Measurements from ENCODE around the gene ANKRD44.

Gene ANKRD44

GRCh38 chr2:197322724-197323720 is 12.4 kb upstream of the ANKRD44 start:
- no peak overlapping the region for H3K4me3 ChIP-seq (ENCODE audit: low read depth, low read length)

DNA sequence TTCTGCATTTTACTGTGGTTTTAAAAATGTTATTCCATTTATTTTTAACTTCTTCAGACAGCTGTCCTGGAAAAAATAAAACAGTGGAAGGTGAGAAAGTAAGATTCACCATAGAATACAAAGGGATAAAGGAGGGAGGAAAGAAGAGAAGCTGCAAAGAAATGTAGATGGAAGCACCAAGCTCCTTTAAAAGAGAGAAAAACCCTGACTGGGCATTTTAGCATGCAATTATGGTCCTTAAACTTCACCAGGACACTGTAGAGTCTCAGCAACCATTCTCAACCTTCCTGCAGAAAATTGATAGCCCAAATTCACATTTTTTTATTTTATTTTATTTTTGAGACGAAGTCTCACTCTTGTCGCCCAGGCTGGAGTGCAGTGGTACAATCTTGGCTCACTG is 11.6 kb upstream of the ANKRD44 start:
- no peak overlapping the region for H3K4me3 ChIP-seq (ENCODE audit: low read depth, low read length)

- no peak overlapping the region for H3K4me3 ChIP-seq (ENCODE audit: low read depth, low read length)
Observed at GRCh38 chr2:197315371-197315770, 4.8 kb upstream of the ANKRD44 start.

GRCh38 chr2:197312186-197312585 is 1.6 kb upstream of the ANKRD44 start:
- no peak overlapping the region for H3K4me3 ChIP-seq (ENCODE audit: low read depth, low read length)

- peak overlapping the region; percentile 61 for H3K4me3 ChIP-seq (ENCODE audit: low read depth, low read length)
Observed at GRCh38 chr2:197311421-197312033, 947 bp upstream of the ANKRD44 start.

DNA sequence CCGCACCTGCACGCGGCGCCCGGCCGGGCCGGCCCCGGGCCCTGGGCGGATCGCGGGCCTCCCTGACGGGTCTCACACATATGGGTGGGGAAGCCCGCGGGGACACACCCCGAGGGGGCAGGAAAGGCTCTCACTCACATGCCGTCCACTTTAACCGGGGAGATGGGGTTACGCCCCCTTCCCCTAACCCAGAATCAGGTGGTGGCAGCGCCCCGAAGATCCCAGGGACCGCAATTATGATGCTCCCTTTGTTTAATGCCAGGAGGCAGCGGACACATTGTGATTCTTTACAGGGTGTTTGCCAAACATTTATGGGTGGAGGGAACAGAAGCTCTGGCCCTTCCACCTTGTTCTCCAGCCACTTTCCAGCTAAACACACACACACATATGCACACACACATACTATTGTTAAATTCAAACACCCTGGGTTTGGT is 424 bp upstream of the ANKRD44 start:
- H3K4me3 ChIP-seq (ENCODE audit: low read depth, low read length): peak overlapping the region; percentile 61

DNA sequence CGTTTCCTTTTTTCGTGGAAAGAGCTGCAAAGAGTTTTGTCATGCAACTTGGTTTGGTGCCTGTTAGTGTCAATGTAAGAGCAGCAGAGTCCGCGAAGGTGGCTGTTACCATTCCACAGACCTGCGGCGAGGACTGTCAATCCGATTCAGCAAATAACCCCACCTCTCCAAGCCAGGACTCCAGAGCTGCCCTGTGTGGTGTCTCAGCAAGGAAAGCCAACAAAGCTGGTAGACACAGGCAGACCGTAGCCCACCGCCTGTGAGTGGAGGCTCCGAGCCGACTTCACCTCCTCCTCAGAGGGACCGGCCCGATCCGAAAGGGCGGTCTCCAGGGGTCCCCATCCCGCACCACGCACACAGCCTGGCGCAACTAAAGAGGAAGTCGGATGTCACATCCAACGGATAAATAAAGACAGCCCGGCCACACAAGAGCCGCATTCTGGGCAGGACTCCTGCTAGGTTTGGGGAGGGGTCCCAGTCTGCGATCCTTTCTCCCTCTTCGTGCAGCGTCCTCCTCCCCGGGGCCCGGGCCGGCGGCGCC is 819 bp downstream of the ANKRD44 start:
- peak overlapping the region; percentile 67 for H3K4me3 ChIP-seq (ENCODE audit: low read depth, low read length)

- H3K4me3 ChIP-seq (ENCODE audit: low read depth, low read length): peak overlapping the region; percentile 67
Observed at GRCh38 chr2:197308996-197309690, 1.4 kb downstream of the ANKRD44 start.

- H3K4me3 ChIP-seq (ENCODE audit: low read depth, low read length): no peak overlapping the region
Observed at GRCh38 chr2:197308585-197308984, 2.0 kb downstream of the ANKRD44 start.

DNA sequence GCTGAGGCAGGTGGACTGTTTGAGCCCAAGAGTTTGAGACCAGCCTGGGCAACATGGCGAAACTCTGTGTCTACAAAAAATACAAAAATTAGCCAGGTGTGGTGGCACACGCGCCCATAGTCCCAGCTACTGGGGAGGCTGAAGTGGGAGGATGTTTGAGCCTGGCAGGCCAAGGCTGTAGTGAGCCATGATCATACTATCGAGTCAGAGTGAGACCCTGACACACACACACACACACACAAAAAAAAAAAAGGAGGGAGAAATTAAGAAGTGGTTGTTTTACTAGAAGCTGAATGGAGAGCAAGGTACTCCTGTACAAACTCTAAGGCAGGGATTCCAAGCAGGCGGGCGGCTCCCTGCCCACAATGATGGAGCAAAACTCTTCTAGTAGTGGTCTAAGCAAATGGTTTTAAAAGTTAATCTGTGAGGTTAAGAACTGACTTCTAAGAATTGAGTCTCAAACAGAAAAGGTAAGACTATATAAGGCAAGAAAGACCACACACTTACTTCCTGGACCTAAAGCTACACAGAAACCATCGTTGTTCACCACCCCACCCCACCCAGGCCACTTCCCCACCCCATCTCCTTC is 2.6 kb downstream of the ANKRD44 start:
- H3K4me3 ChIP-seq (ENCODE audit: low read depth, low read length): no peak overlapping the region

DNA sequence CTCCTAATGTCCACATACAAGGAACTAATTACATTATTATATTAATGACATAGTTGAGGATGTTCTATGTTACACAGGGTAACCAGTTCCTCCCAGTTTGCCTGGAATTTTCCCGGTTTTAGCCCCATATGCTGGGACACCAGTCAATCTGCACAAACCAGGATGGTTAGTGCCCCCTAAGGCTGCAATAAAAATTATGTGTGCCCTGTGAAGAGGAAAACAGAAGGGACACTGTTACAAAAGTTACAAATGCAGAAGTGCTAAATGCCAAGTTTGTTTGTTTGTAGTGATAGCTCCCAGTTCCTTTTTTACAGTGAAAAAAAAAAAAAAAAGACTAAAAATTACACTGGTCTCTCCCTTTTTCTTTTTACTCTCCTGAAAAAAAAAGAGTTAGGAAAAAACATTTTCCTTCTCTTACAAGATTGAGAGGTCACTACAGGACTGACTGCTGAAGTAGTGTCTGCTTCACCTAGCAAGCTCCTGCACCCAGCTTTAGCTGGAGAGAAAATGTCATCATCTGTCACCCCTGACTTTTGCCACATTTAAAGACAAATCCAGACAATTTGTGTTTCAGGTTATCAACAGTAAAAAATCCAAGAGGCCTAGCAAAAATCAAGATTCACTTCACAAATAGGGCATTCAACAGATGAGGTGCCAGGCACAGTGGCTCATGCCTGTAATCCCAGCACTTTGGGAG is 3.2 kb downstream of the ANKRD44 start:
- no peak overlapping the region for H3K4me3 ChIP-seq (ENCODE audit: low read depth, low read length)

GRCh38 chr2:197306696-197307040 is 3.9 kb downstream of the ANKRD44 start:
- H3K4me3 ChIP-seq (ENCODE audit: low read depth, low read length): no peak overlapping the region

GRCh38 chr2:197306024-197306695 is 4.4 kb downstream of the ANKRD44 start:
- H3K4me3 ChIP-seq (ENCODE audit: low read depth, low read length): no peak overlapping the region

DNA sequence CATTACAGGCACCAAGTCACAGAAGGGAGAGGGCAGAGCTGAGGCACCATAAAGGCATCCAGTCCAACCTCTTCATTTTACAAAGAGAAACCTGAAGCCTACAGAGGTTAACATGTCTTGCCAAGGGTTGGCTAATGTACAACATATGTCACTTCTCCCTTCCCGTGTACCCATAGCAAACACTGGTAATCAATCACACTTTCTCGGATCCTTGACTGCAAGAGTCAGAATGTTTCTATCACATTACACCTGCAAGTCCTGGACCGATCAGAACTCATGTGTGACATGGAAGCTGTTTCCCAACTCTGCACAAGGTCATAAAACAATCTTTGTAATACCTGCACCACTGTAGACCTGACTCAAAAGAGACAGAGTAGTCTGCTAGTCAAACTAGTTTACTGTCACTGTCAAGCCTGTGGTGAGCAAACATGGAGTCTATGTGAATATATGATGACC is 6.0 kb downstream of the ANKRD44 start:
- no peak overlapping the region for H3K4me3 ChIP-seq (ENCODE audit: low read depth, low read length)

- H3K4me3 ChIP-seq (ENCODE audit: low read depth, low read length): no peak overlapping the region
Observed at GRCh38 chr2:197300139-197300538, 10.4 kb downstream of the ANKRD44 start.

DNA sequence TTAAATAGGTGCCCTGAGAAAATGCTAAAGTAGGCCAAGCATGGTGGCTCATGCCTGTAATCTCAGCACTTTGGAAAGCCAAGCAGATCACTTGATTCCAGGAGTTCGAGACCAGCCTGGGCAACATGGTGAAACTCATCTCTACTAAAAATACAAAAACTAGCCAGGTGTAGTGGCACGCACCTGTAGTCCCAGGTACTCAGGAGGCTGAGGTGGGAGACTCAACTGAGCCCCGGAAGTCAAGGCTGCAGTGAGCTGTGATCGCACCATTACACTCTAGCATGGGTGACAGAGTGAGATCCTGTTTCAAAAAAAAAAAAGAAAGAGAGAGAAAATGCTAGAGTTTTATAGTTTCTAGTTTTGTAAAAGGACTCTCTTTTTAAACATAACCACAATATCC is 12.0 kb downstream of the ANKRD44 start:
- H3K4me3 ChIP-seq (ENCODE audit: low read depth, low read length): no peak overlapping the region

DNA sequence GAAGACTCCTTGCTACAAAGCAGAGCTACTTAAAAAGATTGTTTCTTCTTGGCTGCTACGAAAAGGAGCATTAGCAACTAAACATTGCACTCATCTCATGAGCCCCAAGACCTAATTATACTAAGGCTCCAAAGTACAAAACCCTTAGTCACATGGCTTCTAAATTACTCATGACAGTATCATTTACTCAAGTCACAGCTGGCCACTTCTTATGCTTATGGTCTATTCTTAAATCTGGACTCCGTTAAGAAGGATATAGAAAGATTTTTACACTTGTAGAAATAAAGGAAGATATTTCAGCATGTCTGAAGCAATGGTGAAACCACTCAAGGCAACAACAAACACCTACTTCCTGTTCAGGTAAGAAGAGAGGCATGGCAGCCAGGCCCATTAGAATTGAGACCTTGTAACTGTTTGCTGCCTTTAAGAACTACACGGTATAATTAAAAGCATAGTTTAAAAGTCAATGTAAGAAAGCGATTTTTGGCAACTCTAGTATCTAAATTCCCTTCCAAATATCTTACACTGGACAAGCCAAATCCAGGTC is 12.7 kb downstream of the ANKRD44 start:
- H3K4me3 ChIP-seq (ENCODE audit: low read depth, low read length): no peak overlapping the region

GRCh38 chr2:197297266-197297665 is 13.3 kb downstream of the ANKRD44 start:
- no peak overlapping the region for H3K4me3 ChIP-seq (ENCODE audit: low read depth, low read length)

GRCh38 chr2:197296835-197297234 is 13.7 kb downstream of the ANKRD44 start:
- no peak overlapping the region for H3K4me3 ChIP-seq (ENCODE audit: low read depth, low read length)
